HG03045 (cell line): Measurements from ENCODE around the gene DBH.

Experiments used
- ATAC-seq: cut with Tn5 transposase; IDR thresholded peaks from one replicate; pipeline ENCODE4 v1.9.1; 2021; ENCODE audit warnings: mild to moderate bottlenecking, moderate library complexity; ENCODE audit not compliant: unreplicated experiment

DBH gene

DNA sequence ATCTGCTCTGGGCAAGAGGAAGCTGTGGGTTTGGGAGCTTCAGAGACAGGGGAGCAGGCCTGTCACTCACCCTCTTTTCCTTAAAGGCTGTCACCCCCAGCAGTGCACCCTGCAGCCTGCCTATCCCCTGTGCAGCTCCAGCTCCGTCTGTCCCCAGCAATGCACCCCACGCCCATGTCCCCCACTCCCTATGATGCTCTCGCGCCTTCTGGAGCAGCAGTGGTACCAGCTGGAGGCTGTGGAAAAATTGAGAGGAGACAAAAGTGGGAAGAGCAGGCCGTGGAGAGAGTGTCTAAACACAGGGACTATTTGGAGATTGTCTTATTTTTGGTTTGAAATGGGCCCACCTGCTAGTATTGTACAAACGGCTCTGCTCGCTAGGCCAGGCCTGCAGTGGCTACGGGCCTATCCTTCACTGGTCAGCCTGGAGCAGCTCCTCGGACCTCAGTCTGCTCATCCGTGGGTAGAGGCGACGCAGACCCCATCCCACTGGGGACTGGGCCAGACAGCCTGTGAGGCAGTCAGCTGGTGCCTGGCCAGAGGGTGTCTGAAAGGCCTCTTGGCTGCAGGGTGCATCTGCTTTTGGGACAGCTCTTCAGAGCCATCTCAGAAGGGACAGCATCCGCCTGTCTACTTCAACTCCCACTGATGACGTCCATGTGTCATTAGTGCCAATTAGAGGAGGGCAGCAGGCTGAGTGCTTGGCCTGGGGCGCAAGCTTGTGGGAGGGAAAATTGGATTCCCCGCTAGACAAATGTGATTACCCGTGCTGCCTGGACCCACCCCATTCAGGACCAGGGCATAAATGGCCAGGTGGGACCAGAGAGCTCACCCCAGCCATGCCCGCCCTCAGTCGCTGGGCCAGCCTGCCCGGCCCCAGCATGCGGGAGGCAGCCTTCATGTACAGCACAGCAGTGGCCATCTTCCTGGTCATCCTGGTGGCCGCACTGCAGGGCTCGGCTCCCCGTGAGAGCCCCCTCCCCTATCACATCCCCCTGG is at the start of gene DBH:
TSS of gene DBH (plus strand) at position 831 of the 999 bp plus-strand sequence. CDS start at position 840, 9 bp downstream.
- no peak for ATAC-seq

DNA sequence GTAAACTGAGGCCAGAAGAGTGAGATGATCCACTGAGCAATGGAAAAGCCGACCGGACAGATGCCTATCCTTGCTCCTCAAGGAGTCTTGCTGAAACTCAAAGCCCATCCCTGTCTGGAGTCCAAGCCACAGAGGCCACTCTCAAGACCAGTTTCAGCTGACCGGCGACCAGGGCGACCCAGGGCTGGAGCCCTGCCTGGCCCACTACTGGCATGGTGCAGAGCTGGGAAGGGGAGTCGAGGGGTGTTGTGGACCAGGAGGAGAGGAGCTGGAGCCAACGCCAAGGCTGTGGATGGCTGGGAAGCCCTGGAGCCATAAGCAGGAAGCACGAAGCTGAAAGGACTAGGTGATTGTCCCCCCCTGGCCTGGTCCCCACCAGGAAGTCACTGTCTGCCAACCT is 49.1 kb upstream of the DBH start:
- ATAC-seq: no peak

DNA sequence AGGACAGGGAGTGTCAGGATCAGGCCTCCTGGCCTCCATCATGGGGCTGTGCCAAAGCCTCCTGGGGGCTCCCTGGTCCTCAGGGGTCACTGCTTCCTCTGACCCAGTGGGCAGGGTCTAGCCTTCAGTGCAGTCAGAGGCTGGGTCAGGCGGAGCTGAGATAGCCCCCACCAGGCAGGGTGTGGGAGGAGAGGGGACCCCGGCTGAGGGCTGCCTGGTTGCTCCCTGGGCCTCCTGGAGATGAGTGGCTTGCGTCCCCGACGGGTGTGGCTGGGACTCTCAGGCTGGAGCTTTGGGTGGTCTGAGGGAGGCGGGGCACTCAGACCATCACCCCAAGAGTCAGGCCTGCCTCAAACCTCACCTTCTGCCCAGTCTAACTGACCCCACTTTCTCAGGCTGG is 48.7 kb upstream of the DBH start:
- no peak for ATAC-seq

DNA sequence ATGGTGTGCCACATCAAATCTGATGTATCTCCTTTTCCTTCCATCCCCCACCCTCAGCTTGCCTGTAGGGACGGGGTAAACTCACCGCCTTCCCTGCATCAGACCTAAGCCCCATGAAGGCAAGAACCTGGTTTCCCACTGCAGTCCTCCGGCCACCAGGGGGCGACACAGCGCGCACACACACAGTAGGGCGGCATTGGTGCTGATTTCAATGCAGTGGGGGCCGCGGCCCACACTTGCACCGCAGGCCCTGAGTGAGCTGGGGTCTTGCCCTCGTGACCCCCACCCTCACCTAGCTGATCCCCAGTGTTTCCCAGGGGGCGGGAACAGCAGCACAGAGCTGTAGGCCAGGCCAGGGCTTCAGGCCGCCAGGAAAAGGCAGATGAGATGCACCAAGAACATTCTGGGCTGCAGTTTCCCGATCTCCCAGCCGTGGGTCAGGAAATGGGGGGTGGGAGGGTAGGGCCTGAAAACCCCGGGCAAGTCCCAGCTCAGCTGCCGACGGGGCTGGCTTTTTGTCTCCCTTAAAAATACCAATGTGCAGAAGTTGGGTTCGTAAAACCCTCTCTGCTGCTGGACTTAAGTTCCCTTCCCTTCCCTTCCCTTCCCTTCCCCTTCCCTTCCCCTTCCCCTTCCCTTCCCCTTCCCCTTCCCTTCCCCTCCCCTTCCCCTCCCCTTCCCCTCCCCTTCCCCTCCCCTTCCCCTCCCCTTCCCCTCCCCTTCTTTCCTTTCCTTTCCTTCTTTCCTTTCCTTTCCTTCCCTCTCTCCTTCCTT is 46.5 kb upstream of the DBH start:
- no peak for ATAC-seq

DNA sequence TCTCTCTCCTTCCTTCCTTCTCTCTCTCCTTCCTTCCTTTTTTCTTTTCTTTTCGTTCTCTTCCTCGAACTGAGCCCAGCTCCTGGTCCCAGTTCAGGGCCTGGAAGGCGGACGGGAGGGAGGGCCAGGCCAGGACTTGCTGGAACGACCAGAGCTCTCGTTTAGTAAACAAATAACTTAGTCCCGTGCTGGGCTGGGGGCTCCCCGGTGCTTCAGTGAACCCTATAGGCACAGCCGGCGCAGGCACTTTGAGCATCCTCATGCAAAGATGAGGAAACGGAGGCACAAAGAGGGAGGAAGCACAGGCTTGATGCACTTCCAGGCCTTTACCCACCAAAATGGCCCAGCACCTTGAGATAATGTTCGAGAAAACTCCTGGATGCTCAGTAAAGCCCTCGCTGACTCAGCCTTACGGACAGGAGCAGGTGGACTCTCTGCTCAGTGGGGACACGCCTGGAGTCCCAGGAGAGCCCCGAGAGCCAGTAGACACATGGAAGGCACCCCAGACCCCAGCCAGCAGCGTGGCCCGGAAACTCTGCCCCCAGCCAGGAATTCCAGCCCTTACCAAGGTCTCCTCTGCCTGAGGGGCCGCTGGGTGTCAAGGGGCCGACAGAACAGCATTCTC is 45.8 kb upstream of the DBH start:
- ATAC-seq: no peak

DNA sequence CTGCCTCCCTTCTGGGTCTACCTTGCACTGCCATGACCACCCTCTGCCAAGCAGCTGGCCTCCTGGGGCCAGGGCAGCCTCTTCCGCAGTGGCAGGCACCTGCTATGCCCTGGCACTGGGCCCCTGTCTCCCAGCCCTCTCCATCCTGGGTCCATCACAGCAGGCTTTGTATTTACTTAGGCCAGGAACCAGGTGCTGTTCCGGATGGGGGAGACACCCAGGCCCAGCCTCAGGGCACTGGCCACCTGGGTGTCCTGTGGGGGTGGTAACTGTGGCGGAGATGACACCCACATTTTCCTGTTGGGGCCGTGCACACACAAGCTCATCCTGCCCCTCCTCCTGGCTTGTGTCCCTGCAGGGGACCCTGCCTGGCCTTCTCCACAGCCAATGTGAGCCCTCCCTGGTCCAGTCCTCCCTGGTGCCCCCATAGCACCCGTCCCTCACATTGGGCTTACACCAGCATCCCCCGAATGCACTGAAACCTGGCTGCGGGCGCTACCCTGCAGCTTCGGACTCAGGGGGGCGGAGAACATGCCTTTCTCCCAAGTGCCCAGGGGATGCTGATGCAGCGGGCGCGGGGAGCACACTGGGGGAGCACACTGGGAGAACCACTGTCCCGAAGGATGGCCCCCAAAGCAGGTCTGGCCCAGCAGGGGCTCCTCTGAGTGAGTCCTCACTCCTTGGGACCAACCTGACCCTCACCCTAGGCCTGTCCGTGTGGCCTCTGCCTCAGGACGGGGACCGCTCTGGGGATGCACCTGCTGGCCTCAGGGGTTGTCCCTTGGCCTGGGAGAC is 44.9 kb upstream of the DBH start:
- ATAC-seq: no peak

DNA sequence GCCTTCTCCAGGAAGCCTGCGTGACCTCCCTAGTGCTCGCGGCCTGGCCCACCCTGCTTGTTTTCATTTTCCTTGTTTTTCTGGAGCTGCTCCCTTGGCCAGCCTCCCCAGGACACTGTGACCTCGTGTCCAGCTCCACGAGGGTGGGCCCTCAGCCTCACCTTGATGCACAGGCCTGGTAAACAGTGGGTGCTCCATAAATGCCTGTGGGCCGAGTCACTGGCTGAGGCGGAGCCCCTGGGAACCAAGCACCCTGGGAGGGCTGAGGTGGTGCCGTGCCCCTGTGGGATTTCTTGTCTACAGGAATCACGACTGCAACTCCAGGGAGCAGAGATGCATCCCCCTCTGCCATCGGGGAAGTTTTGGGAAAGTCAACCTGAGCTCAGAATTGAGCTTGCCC is 44.2 kb upstream of the DBH start:
- no peak for ATAC-seq

DNA sequence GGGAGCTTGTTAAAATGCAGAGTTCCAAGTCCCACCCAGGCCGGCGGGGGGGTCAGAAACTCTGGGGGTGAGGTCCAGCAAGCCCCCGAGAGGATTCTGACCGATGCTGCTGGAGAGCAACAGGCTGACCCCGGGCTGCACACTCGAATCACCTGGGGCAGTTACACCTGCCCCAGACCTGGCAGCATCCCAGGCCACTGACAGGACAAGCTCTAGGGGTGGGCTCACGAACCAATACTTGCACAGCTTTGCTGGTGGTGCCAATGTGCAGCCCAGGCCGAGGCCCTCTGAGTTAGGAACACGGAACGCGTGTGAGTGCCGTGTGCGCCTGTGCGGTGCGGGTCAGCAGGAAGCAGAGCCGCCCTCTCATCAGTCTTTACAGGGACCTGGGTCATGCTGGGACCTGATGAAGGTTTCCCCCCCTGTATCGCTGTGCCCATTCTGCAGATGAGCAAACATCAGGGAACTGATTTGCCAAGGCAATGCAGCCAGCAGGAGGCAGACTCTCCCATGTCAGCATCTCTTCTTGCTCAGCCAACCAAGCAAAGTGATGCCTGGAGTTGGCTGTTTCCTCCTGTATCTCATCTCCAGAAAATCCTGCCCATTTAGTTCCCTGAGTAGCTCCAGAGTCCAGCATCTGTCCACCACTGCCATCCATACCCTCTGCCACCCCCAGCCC is 43.3 kb upstream of the DBH start:
- ATAC-seq: no peak

DNA sequence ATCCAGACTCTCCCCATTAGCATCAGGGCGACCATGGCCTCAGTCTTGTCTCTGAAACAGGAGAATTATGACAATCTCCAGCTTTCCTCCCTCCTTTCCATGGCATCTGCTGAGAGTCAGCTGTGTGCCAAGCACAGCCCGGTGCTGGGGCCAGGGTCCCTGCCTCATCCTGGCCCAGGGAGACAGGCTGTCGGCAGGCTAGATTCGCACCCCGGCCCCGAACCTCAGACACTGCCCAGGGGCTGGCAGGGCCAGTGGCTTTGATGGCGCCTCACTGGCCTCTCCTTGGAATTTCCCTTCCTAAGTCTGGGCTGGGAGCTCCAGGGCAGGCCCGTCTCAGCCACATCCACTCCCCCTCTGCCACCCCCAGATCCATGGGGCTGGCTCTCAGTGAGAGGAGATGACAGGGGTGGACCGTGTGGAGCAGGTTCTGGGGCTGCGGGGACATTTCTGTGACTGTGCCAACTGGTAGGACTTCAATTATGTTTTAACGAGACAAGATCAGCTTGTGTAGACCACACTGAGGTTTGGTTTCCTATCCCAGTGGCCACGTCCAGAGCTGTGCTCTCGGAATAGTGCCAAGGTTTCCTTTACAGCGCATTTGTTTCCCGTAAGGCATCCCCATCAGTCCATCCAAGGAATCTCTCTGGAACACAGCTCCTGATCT is 42.4 kb upstream of the DBH start:
- no peak for ATAC-seq

DNA sequence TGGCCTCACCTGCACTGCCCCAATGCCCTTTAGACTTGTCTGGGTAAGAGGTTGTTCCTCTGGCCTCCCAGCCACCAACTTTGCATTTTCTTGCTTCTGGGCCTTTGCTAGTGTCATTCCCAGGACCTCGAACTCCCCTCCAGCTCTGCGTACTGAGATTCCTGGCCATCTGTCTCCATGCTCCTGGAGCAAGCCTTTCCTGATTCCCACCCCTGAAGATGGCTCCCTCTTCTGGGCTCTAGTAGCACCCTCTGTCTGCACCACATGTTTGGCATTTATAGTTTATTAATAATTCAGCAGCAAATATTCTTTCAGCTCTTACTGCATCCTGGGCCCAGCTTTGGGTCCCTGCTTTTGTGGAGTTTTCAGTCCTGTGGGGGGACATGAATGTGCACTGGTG is 41.9 kb upstream of the DBH start:
- ATAC-seq: no peak

DNA sequence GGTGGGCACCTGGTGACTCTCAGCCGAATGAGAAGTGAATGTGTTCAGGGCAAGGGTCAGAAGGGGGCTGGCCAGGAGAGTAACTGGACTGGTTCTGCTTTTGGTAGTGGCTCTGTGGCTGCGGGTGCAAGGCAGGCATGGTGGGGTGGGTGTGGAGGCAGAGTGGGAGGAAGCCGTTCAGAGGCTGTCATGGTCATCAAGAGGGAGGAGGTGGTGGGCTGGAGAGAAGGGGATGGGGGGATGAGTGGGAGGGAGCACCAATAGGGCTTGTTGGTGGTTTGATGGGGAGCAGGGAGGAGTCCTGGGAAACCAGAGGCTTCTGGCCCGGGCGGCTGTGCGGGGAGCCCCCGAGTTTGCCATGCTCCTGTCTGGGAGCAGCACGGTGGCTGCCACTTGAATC is 40.3 kb upstream of the DBH start:
- no peak for ATAC-seq

DNA sequence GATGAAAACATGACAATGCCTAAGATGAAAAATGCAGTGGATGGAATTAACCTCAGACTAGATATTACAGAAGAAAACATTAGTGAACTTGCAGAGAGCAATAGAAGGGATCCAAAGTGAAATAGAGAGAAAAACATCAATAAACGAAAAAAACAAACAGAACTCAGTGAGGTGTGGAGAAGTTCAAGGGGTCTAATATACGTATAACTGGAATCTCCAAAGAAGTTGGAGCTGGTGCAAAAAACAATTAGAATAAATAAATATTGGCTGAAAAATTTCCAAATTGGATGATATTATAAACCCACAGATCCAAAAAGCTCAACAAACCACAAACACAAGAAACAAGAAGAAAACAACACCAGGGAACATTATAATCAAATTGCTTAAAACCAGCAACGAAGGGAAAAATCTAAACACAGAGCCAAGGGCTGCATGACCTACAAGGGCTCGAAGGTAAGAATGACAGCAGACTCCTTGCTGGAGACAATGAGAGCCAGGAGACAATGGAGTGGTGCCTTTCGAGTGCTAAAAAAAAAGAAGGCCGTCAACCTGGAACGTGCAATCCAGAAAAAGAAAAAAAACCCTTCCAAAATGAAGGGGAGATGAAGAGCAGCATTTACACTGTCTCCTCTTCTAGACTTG is 38.7 kb upstream of the DBH start:
- ATAC-seq: no peak

DNA sequence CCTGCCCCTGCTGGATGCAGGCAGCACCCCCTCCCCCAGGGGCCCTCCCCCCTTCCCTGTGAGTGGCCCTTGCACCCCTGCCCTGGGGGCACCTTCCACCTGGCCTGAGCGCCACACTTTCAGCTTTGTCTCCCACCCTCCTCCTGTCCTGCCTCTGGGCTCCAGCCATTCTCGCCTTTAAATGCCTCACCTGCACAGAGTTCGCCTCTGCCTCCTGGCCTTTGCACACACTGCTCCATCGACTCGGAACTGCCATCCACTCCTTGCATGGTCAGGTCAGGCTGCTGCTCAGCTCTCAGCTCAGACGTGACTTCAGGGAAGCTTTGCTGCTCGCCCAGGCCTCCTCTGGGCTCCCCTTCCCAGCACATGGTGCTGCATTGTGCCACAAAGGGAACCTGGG is 37.2 kb upstream of the DBH start:
- no peak for ATAC-seq

DNA sequence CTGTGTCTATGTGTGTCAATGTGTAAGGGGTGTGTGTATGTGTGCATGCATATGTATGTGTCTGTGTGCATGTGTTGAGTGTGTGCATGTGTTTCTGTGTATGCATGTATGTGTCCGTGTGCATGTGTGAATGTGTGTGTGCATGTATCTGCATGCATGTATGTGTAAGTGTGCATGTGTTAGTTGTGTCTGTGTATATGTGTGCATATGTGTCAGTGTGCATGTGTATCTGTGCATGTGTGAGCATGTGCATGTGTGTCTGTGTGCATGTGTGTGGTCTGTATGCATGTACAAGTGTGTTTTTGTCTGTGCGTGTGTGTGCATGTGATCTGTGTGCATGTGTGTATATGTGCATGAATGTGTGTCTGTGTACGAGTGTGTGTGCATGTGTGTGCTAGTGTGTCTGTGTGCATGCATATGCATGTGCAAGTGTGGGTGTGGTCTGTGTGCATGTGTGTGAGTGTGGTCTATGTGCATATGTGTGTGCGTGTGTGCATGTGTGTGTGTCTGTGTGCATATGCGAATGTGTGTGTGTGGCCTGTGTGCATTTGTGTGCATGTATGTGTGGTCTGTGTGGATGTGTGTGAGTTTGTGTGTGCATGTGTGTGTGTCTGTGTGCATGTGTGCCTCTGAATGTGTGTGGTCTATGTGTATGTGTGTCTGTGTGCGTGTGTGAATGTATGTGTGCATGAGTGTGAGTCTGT is 36.5 kb upstream of the DBH start:
- ATAC-seq: no peak

DNA sequence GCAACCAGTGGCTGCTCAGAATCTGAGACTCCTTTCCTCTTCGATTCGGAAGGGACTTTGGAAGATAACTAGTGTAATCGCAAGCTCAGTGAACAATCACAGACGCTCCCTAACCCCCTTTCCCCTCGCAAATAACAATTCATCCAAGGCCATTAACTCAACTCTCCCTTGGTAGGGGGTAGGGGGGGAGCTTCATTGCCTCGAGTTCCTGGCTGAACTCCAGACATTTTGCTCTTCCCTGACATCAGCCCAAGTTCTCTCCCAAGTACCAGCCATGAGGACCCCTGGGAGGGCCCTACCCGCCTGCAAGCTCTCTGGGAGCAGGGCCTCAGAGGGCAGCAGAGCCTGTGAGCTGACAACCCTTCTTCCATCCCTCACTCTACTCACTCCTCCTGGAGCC is 35.4 kb upstream of the DBH start:
- ATAC-seq: no peak

DNA sequence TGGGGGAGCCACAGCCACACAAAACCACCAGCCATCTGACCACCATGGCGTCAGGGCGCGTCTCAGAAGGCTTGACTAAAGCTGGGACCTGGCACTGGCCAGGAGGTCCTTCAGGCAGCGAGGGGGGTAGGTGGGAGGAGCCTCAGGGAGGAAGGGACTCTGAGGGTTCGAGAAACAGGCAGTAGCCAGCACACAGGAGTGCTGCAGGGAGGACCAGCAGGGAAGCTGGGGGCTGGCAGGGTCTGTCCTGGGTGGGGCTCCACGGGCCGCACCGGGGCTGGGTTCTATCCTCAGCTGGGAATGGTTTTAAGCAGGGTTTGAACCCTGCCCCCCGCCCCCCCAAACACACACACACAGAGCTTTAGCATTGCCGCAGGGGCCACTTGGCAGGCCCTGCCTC is 34.4 kb upstream of the DBH start:
- ATAC-seq: no peak

DNA sequence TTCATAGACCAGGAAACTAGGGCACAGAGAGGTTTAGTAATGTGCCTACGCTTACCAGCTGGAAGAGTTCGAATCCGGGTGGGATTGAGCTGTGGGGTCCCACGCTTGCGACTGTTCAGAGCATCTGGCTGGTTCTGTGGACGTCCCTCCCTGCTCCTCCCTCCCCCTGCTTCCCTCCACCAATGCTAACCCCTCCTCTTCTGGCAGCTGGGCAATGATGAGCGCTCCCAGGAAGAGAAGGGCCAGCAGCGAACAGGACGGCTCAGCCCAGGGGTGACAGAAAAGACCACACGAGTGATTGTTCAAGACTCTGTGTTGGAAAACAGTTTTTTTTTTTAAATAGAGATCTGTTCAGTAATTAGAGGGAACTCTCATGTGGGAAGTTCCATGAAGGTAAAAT is 33.9 kb upstream of the DBH start:
- ATAC-seq: no peak

DNA sequence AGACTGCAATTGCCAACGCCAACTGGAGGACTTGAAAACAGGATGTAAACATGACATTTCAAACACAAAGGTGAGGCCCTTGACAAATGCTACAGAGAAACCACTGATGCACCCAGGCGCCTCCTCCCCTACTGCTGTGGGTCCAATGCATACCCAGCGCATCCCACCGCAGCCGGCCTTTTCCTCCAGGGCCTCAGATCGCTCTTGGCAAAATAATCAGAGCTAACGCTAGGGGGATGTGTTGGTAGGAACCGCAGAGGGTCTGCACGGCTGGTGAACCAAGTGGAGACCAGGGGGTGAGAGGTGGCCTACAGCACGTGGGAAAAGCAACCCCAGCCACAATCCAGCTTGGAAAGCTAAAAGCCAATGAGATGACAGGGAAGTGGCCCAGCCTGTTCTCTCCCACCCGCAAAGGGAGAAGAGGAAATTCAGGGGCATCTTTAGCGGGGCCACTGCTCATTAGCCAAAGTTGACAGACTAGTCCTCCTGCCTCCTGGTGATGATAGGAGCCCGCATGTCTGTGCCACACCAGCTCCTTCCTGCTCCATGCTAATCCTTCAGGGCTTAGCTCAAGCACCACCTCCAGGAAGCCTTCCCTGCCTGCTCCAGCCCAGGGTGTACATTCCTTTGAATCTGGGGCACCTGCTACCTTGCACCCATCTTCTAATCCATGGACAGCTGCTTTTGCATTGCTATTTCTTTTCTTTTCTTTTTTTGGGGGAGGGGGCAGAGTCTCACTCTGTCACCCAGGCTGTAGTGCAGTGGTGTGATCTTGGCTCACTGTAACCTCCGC is 32.8 kb upstream of the DBH start:
- ATAC-seq: no peak
